ENCODE results near the gene PKM.
A peak's percentile ranks its signal among the peaks of the same experiment; 100 is the strongest.

- TF ChIP-seq POLR2A (IDR thresholded peaks at IDR 0.05; ENCODE audit: low read depth, low read length) (no peak), POU2F2 (IDR thresholded peaks at IDR 0.05; ENCODE audit: low read depth, low read length) (no peak), TAF1 (IDR thresholded peaks at IDR 0.05; ENCODE audit: low read depth, low read length) (no peak), POLR2AphosphoS5 (IDR thresholded peaks at IDR 0.05; ENCODE audit: low read depth, low read length) (peak; percentile 37; the same call in 1 of the 2 replicates), SPI1 (IDR thresholded peaks at IDR 0.05; ENCODE audit: low read depth, low read length) (no peak), PAX5 (IDR thresholded peaks at IDR 0.05; ENCODE audit: insufficient read depth, low read length, severe bottlenecking) (no peak)
Observed at GRCh38 chr15:72223278-72223677, 7.7 kb downstream of the PKM start.
